Right lobe of liver (tissue), 6 donors: ENCODE measurements around the gene AJAP1. TPM values are rescaled to one million over a fixed set of nuclear protein-coding genes. Genes with fewer than 3 reads are reported as not detected.

ENCODE experiments used
- ATAC-seq, 4 donors: fragments of 200-7000 bp; cut with Tn5 transposase; one replicate each; pipeline ENCODE4 v1.9.1; 2020; ENCODE audit warnings: mild to moderate bottlenecking in 4 of 4, moderate library complexity in 4 of 4
- DNase-seq, 3 donors: peaks; one replicate each; pipeline ENCODE4 v3.0.0-alpha.2; 2020
- H3K27ac ChIP-seq, 3 donors: fragments of 200-600 bp; one replicate each; pipeline ENCODE4 v1.8.0; 2022
- H3K27me3 ChIP-seq, 2 donors: fragments of 200-600 bp; one replicate each; pipeline ENCODE4 v1.8.0; 2022
- H3K36me3 ChIP-seq, 4 donors: fragments of 200-600 bp; sonication (generic) in 1 of 4; one replicate each; pipeline versions ENCODE4 v1.5.1 to v1.8.0; 2017 to 2022; ENCODE audit warnings: control low read depth in 1 of 4
- H3K4me1 ChIP-seq, 4 donors: fragments of 200-600 bp; sonication (generic) in 1 of 4; one replicate each; pipeline versions ENCODE4 v1.5.1 to v1.8.0; 2017 to 2022; ENCODE audit warnings: control low read depth in 1 of 4
- H3K4me3 ChIP-seq, 3 donors: fragments of 200-600 bp; one replicate each; pipeline ENCODE4 v1.8.0; 2022
- H3K9me3 ChIP-seq, 4 donors: fragments of 200-600 bp; sonication (generic) in 1 of 4; one replicate each; pipeline versions ENCODE4 v1.5.1 to v1.8.0; 2017 to 2022; ENCODE audit warnings: control low read depth in 1 of 4
- CTCF ChIP-seq, 4 donors: fragments of 200-600 bp in 3 of 4; fragments of 450-650 bp in 1 of 4; IDR thresholded peaks; one replicate each; pipeline versions ENCODE4 v1.5.1 to v1.8.0; 2016 to 2022; ENCODE audit warnings: antibody characterized with exemption in 4 of 4, mild to moderate bottlenecking in 2 of 4
- POLR2A ChIP-seq: fragments of 450-650 bp; IDR thresholded peaks from one replicate; pipeline ENCODE4 v1.6.1; 2017; ENCODE audit warnings: antibody characterized with exemption, mild to moderate bottlenecking
- WGBS: methylation state at CpG from one replicate; pipeline ENCODE4 v1.1.6; 2018; ENCODE audit warnings: low coverage, low lambda C conversion rate; ENCODE audit not compliant: insufficient coverage; ENCODE audit errors: missing lambda C conversion rate; 5-methylcytosine and 5-hydroxymethylcytosine counted together
- intact Hi-C, 2 donors: fragments of 100-400 bp; cut with DNase I; formaldehyde crosslinking; loops; one replicate each; pipeline versions ENCODE4 v1.11.2 to v1.14.1; 2022
- total RNA-seq, 6 experiments: library from RNA; depleted of rRNA in 2 of 6; stranded (reverse); fragments of >200 nt in 2 of 6; fragmentation: NEBNext Ultra II Directional in 3 of 6; extraction: Animal tissue kit (Norgen Biotek cat#: 25700) in 3 of 6; gene quantifications; one replicate each; pipeline versions ENCODE4 v1.1.0 to v1.2.4, GENCODE V29; 2016 to 2023
- donor health status: DM: no; HTN: yes; CAD: no.
- donor health status: DM: no; HTN: no; CAD: no.
- donor health status: DM: no; HTN: no; CAD: no.
- donor health status: DM: no; HTN: yes; CAD: no.
- donor health status: DM: no; HTN: yes; CAD: no.

Gene AJAP1
- total RNA-seq, 6 experiments from 2014 or later, result 0.06 to 0.35 (median 0.13) TPM

- ATAC-seq (peak in 1 of 4 donors; percentile 25), DNase-seq (no peak)
- Histone ChIP-seq H3K4me3 (no peak overlapping the region), H3K4me1 (no peaks in the 10 kb centered on the region), H3K27ac (no peak overlapping the region), H3K27me3 (no peaks in the 10 kb centered on the region), H3K36me3 (no peaks in the 10 kb centered on the region), H3K9me3 (no peaks in the 10 kb centered on the region)
- intact Hi-C loops, result no loop called here
- TF ChIP-seq CTCF (IDR thresholded peaks at IDR 0.05) (no peak), POLR2A (no peak)
- 79% methylated on average over 3 of the region's 18 CpGs for WGBS
Observed at GRCh38 chr1:4769516-4770280, 115.3 kb downstream of the AJAP1 start.

- Histone ChIP-seq H3K4me3 (no peak overlapping the region), H3K27ac (no peak overlapping the region), H3K4me1 (no peaks in the 10 kb centered on the region), H3K9me3 (no peaks in the 10 kb centered on the region), H3K36me3 (no peaks in the 10 kb centered on the region), H3K27me3 (no peaks in the 10 kb centered on the region)
- intact Hi-C loops, result no loop called here
- no peak for TF ChIP-seq CTCF (IDR thresholded peaks at IDR 0.05)
- TF ChIP-seq POLR2A, result no peak
- no peak for DNase-seq
- WGBS, result 19% methylated on average over 2 of the region's 8 CpGs
- ATAC-seq, result no peak
Observed at GRCh38 chr1:4770713-4771112, 116.3 kb downstream of the AJAP1 start.

GRCh38 chr1:4771267-4771666, 116.9 kb downstream of the AJAP1 start:
- TF ChIP-seq POLR2A (no peak), CTCF (IDR thresholded peaks at IDR 0.05) (no peak)
- Histone ChIP-seq H3K27me3 (no peaks in the 10 kb centered on the region), H3K27ac (no peak overlapping the region), H3K36me3 (no peaks in the 10 kb centered on the region), H3K9me3 (no peaks in the 10 kb centered on the region), H3K4me1 (no peaks in the 10 kb centered on the region), H3K4me3 (no peak overlapping the region)
- ATAC-seq (no peak), DNase-seq (no peak)
- intact Hi-C loops, result no loop called here
- WGBS, result 69% methylated on average over 5 of the region's 13 CpGs

GRCh38 chr1:4771721-4772120, 117.3 kb downstream of the AJAP1 start:
- Histone ChIP-seq H3K36me3 (no peaks in the 10 kb centered on the region), H3K27ac (no peak overlapping the region), H3K9me3 (no peaks in the 10 kb centered on the region), H3K4me1 (no peaks in the 10 kb centered on the region), H3K4me3 (no peak overlapping the region), H3K27me3 (no peaks in the 10 kb centered on the region)
- intact Hi-C loops, result no loop called here
- DNase-seq (no peak), ATAC-seq (no peak)
- no peak for TF ChIP-seq CTCF (IDR thresholded peaks at IDR 0.05)
- TF ChIP-seq POLR2A, result no peak
- 39% methylated on average over 4 of the region's 8 CpGs for WGBS
